ENCODE results near the gene ACTR1A.

- TF ChIP-seq POLR2AphosphoS5 (IDR thresholded peaks at IDR 0.05; ENCODE audit: borderline replicate concordance, low read depth, low read length) (no peak), EZH2 (IDR thresholded peaks at IDR 0.05) (no peak), FOXP2 (optimal IDR thresholded peaks at IDR 0.05; ENCODE audit: control extremely low read depth, extremely low read length, insufficient read depth) (no peak)
Measured at GRCh38 chr10:102465466-102465865, 37.0 kb downstream of the ACTR1A start.

Data from SK-N-MC (cell line).